Measurements from ENCODE around the gene THSD1.
"Not testable (repeated sequence)": the region's sequence is repeated elsewhere in the genome, so short reads cannot be mapped to it uniquely, and the experiment has no call there.

The THSD1 gene

GRCh38 chr13:52408071-52408658 is 2.2 kb upstream of the THSD1 start:
- not testable (repeated sequence) for H3K9ac ChIP-seq (ENCODE audit: low read depth, low read length); H3K36me3 ChIP-seq (ENCODE audit: control insufficient read depth, insufficient read depth, low read length); H3K4me1 ChIP-seq (ENCODE audit: control insufficient read depth, insufficient read depth, low read length); H3K9me3 ChIP-seq (ENCODE audit: control insufficient read depth, insufficient read depth, low read length); H3K27ac ChIP-seq (ENCODE audit: low read depth, low read length); H3K4me3 ChIP-seq (ENCODE audit: low read depth, low read length)
- H3K27me3 ChIP-seq (ENCODE audit: control insufficient read depth, insufficient read depth, low read length): peaks cover 32% of the 10 kb centered on the region

- H3K9ac ChIP-seq (ENCODE audit: low read depth, low read length); H3K9me3 ChIP-seq (ENCODE audit: control insufficient read depth, insufficient read depth, low read length); H3K36me3 ChIP-seq (ENCODE audit: control insufficient read depth, insufficient read depth, low read length); H3K4me3 ChIP-seq (ENCODE audit: low read depth, low read length); H3K27ac ChIP-seq (ENCODE audit: low read depth, low read length); H3K4me1 ChIP-seq (ENCODE audit: control insufficient read depth, insufficient read depth, low read length): not testable (repeated sequence)
- H3K27me3 ChIP-seq (ENCODE audit: control insufficient read depth, insufficient read depth, low read length): peaks cover 32% of the 10 kb centered on the region
Observed at GRCh38 chr13:52407436-52407835, 1.5 kb upstream of the THSD1 start.

GRCh38 chr13:52406629-52407028 is 657 bp upstream of the THSD1 start:
- peak overlapping the region; percentile 65 for H3K4me3 ChIP-seq (ENCODE audit: low read depth, low read length)

GRCh38 chr13:52405369-52405766 is 604 bp downstream of the THSD1 start:
- peaks cover 32% of the 10 kb centered on the region for H3K27me3 ChIP-seq (ENCODE audit: control insufficient read depth, insufficient read depth, low read length)
- no peaks in the 10 kb centered on the region for H3K36me3 ChIP-seq (ENCODE audit: control insufficient read depth, insufficient read depth, low read length)
- H3K27ac ChIP-seq (ENCODE audit: low read depth, low read length): no peak overlapping the region
- H3K4me1 ChIP-seq (ENCODE audit: control insufficient read depth, insufficient read depth, low read length): peaks cover 3% of the 10 kb centered on the region; the same call in 1 of the 2 replicates
- peak overlapping the region; percentile 65 for H3K4me3 ChIP-seq (ENCODE audit: low read depth, low read length)
- no peak overlapping the region for H3K9ac ChIP-seq (ENCODE audit: low read depth, low read length)
- no peaks in the 10 kb centered on the region for H3K9me3 ChIP-seq (ENCODE audit: control insufficient read depth, insufficient read depth, low read length)

More at GRCh38 chr13:52406629-52407028, 657 bp upstream of the THSD1 start:
- Histone ChIP-seq H3K36me3 (ENCODE audit: control insufficient read depth, insufficient read depth, low read length) (no peaks in the 10 kb centered on the region), H3K27ac (ENCODE audit: low read depth, low read length) (no peak overlapping the region), H3K4me1 (ENCODE audit: control insufficient read depth, insufficient read depth, low read length) (peaks cover 3% of the 10 kb centered on the region; the same call in 1 of the 2 replicates), H3K9me3 (ENCODE audit: control insufficient read depth, insufficient read depth, low read length) (no peaks in the 10 kb centered on the region), H3K27me3 (ENCODE audit: control insufficient read depth, insufficient read depth, low read length) (peaks cover 32% of the 10 kb centered on the region), H3K9ac (ENCODE audit: low read depth, low read length) (no peak overlapping the region)

GRCh38 chr13:52399708-52400107 is 6.3 kb downstream of the THSD1 start:
- Histone ChIP-seq H3K4me1 (ENCODE audit: control insufficient read depth, insufficient read depth, low read length) (no peaks in the 10 kb centered on the region), H3K4me3 (ENCODE audit: low read depth, low read length) (no peak overlapping the region), H3K27me3 (ENCODE audit: control insufficient read depth, insufficient read depth, low read length) (peaks cover 7% of the 10 kb centered on the region), H3K9ac (ENCODE audit: low read depth, low read length) (no peak overlapping the region), H3K9me3 (ENCODE audit: control insufficient read depth, insufficient read depth, low read length) (no peaks in the 10 kb centered on the region), H3K36me3 (ENCODE audit: control insufficient read depth, insufficient read depth, low read length) (no peaks in the 10 kb centered on the region), H3K27ac (ENCODE audit: low read depth, low read length) (no peak overlapping the region)

- no peaks in the 10 kb centered on the region for H3K36me3 ChIP-seq (ENCODE audit: control insufficient read depth, insufficient read depth, low read length)
- H3K9me3 ChIP-seq (ENCODE audit: control insufficient read depth, insufficient read depth, low read length): no peaks in the 10 kb centered on the region
- no peak overlapping the region for H3K27ac ChIP-seq (ENCODE audit: low read depth, low read length)
- H3K4me3 ChIP-seq (ENCODE audit: low read depth, low read length): no peak overlapping the region
- H3K27me3 ChIP-seq (ENCODE audit: control insufficient read depth, insufficient read depth, low read length): peaks cover under 1% of the 10 kb centered on the region; the same call in 1 of the 2 replicates
- H3K9ac ChIP-seq (ENCODE audit: low read depth, low read length): no peak overlapping the region
- no peaks in the 10 kb centered on the region for H3K4me1 ChIP-seq (ENCODE audit: control insufficient read depth, insufficient read depth, low read length)
Observed at GRCh38 chr13:52399046-52399445, 6.9 kb downstream of the THSD1 start.

GRCh38 chr13:52395704-52396103 is 10.3 kb downstream of the THSD1 start:
- Histone ChIP-seq H3K4me3 (ENCODE audit: low read depth, low read length) (no peak overlapping the region), H3K36me3 (ENCODE audit: control insufficient read depth, insufficient read depth, low read length) (no peaks in the 10 kb centered on the region), H3K9ac (ENCODE audit: low read depth, low read length) (no peak overlapping the region), H3K27ac (ENCODE audit: low read depth, low read length) (no peak overlapping the region), H3K27me3 (ENCODE audit: control insufficient read depth, insufficient read depth, low read length) (no peaks in the 10 kb centered on the region), H3K9me3 (ENCODE audit: control insufficient read depth, insufficient read depth, low read length) (no peaks in the 10 kb centered on the region), H3K4me1 (ENCODE audit: control insufficient read depth, insufficient read depth, low read length) (no peaks in the 10 kb centered on the region)

- Histone ChIP-seq H3K9ac (ENCODE audit: low read depth, low read length) (no peak overlapping the region), H3K27ac (ENCODE audit: low read depth, low read length) (no peak overlapping the region), H3K9me3 (ENCODE audit: control insufficient read depth, insufficient read depth, low read length) (no peaks in the 10 kb centered on the region), H3K4me3 (ENCODE audit: low read depth, low read length) (no peak overlapping the region), H3K36me3 (ENCODE audit: control insufficient read depth, insufficient read depth, low read length) (no peaks in the 10 kb centered on the region), H3K27me3 (ENCODE audit: control insufficient read depth, insufficient read depth, low read length) (no peaks in the 10 kb centered on the region), H3K4me1 (ENCODE audit: control insufficient read depth, insufficient read depth, low read length) (no peaks in the 10 kb centered on the region)
Observed at GRCh38 chr13:52394586-52394985, 11.4 kb downstream of the THSD1 start.

GRCh38 chr13:52393572-52394357 is 12.2 kb downstream of the THSD1 start:
- no peaks in the 10 kb centered on the region for H3K27me3 ChIP-seq (ENCODE audit: control insufficient read depth, insufficient read depth, low read length)
- no peaks in the 10 kb centered on the region for H3K4me1 ChIP-seq (ENCODE audit: control insufficient read depth, insufficient read depth, low read length)
- H3K36me3 ChIP-seq (ENCODE audit: control insufficient read depth, insufficient read depth, low read length): no peaks in the 10 kb centered on the region
- H3K9ac ChIP-seq (ENCODE audit: low read depth, low read length): no peak overlapping the region
- H3K9me3 ChIP-seq (ENCODE audit: control insufficient read depth, insufficient read depth, low read length): no peaks in the 10 kb centered on the region
- no peak overlapping the region for H3K4me3 ChIP-seq (ENCODE audit: low read depth, low read length)
- no peak overlapping the region for H3K27ac ChIP-seq (ENCODE audit: low read depth, low read length)

GRCh38 chr13:52387721-52388120 is 18.3 kb downstream of the THSD1 start:
- Histone ChIP-seq H3K9ac (ENCODE audit: low read depth, low read length) (no peak overlapping the region), H3K9me3 (ENCODE audit: control insufficient read depth, insufficient read depth, low read length) (no peaks in the 10 kb centered on the region), H3K27me3 (ENCODE audit: control insufficient read depth, insufficient read depth, low read length) (no peaks in the 10 kb centered on the region), H3K4me1 (ENCODE audit: control insufficient read depth, insufficient read depth, low read length) (no peaks in the 10 kb centered on the region), H3K27ac (ENCODE audit: low read depth, low read length) (no peak overlapping the region), H3K4me3 (ENCODE audit: low read depth, low read length) (no peak overlapping the region), H3K36me3 (ENCODE audit: control insufficient read depth, insufficient read depth, low read length) (no peaks in the 10 kb centered on the region)

- Histone ChIP-seq H3K9me3 (ENCODE audit: control insufficient read depth, insufficient read depth, low read length) (no peaks in the 10 kb centered on the region), H3K4me1 (ENCODE audit: control insufficient read depth, insufficient read depth, low read length) (no peaks in the 10 kb centered on the region), H3K27ac (ENCODE audit: low read depth, low read length) (no peak overlapping the region), H3K36me3 (ENCODE audit: control insufficient read depth, insufficient read depth, low read length) (no peaks in the 10 kb centered on the region), H3K27me3 (ENCODE audit: control insufficient read depth, insufficient read depth, low read length) (no peaks in the 10 kb centered on the region), H3K4me3 (ENCODE audit: low read depth, low read length) (no peak overlapping the region), H3K9ac (ENCODE audit: low read depth, low read length) (no peak overlapping the region)
Observed at GRCh38 chr13:52385870-52386269, 20.1 kb downstream of the THSD1 start.
